ENCODE measurements around the gene ADORA1. TPM values are rescaled to one million over a fixed set of nuclear protein-coding genes. Genes with fewer than 3 reads are reported as not detected.
A peak's percentile ranks its signal among the peaks of the same experiment; 100 is the strongest.

The ADORA1 gene
- total and polyA plus RNA-seq, 11 donors: 0.81 to 17.8 (median 9.5) TPM

- Histone ChIP-seq H3K27me3 (peaks cover 0 to 3% (median 0%) of the 10 kb centered on the region in 9 donors), H3K9me3 (no peaks in the 10 kb centered on the region), H3K4me3 (no peak overlapping the region), H3K4me1 (no peaks in the 10 kb centered on the region), H3K36me3 (peaks cover 0 to 5% (median 0%) of the 10 kb centered on the region in 9 donors), H3K27ac (no peak overlapping the region)
- 92 to 94% (median 93%) methylated on average over 26 to 28 of the region's 28 CpGs for WGBS, 4 donors
- DNase-seq: peak in 1 of 5 donors; percentile 38
- intact Hi-C loops (cut with DNase I): no loop called here
- ATAC-seq: no peak
- TF ChIP-seq CTCF (IDR thresholded peaks at IDR 0.05): no peak
Measured at GRCh38 chr1:203165101-203165799, 37.7 kb downstream of the ADORA1 start.

GRCh38 chr1:203165800-203166161 lies 38.3 kb downstream of the ADORA1 start:
- H3K27ac ChIP-seq: no peak overlapping the region
- ATAC-seq: no peak
- no peaks in the 10 kb centered on the region for H3K4me1 ChIP-seq
- DNase-seq: no peak
- 93 to 96% (median 95%) methylated on average over 8 of the region's 8 CpGs for WGBS, 4 donors
- peaks cover 0 to 3% (median 0%) of the 10 kb centered on the region in 9 donors for H3K27me3 ChIP-seq
- no peak for TF ChIP-seq CTCF (IDR thresholded peaks at IDR 0.05)
- no peak for TF ChIP-seq POLR2A (IDR thresholded peaks at IDR 0.05)
- peaks cover 0 to 5% (median 0%) of the 10 kb centered on the region in 9 donors for H3K36me3 ChIP-seq
- intact Hi-C loops (cut with DNase I): no loop called here
- no peaks in the 10 kb centered on the region for H3K9me3 ChIP-seq
- H3K4me3 ChIP-seq: no peak overlapping the region

- Histone ChIP-seq H3K36me3 (peaks cover 0 to 5% (median 0%) of the 10 kb centered on the region in 9 donors), H3K4me3 (no peak overlapping the region)
- whole genome bisulfite sequencing, 4 donors: 72 to 84% (median 78%) methylated on average over 10 to 14 of the region's 14 CpGs
Measured at GRCh38 chr1:203166192-203166940, 38.8 kb downstream of the ADORA1 start.

More at GRCh38 chr1:203166192-203166940, 38.8 kb downstream of the ADORA1 start:
- Histone ChIP-seq H3K27ac (no peak overlapping the region), H3K9me3 (no peaks in the 10 kb centered on the region), H3K4me1 (no peaks in the 10 kb centered on the region), H3K27me3 (peaks cover 0 to 3% (median 0%) of the 10 kb centered on the region in 9 donors)
- ATAC-seq (no peak), DNase-seq (no peak)
- TF ChIP-seq CTCF (IDR thresholded peaks at IDR 0.05) (no peak), POLR2A (IDR thresholded peaks at IDR 0.05) (no peak)
- intact Hi-C loops (cut with DNase I): no loop called here

Data from heart left ventricle (tissue), 16 donors.